B cell (primary cell): Measurements from ENCODE around the gene GPHA2. TPM values are rescaled to one million over a fixed set of nuclear protein-coding genes. Genes with fewer than 3 reads are reported as not detected.

ENCODE experiments used
- ATAC-seq: fragments of 200-7000 bp; cut with Tn5 transposase; one replicate; pipeline ENCODE4 v1.10.0; 2021; ENCODE audit warnings: low read depth, mild to moderate bottlenecking, moderate number of reproducible peaks, moderate library complexity
- CTCF ChIA-PET: fragments of 350-600 bp; sonication (Branson Sonifier 250); formaldehyde crosslinking; loops from one replicate; lab custom pipeline; 2021; ENCODE audit warnings: antibody characterized with exemption, inconsistent platforms; lab: Charles Lee
- POLR2A ChIA-PET: fragments of 350-600 bp; sonication (Branson Sonifier 250); formaldehyde crosslinking; loops from one replicate; lab custom pipeline; 2021; ENCODE audit warnings: antibody characterized with exemption; lab: Charles Lee
- DNase-seq: peaks from one replicate; pipeline ENCODE4 v3.0.0; 2013
- H2AFZ ChIP-seq: 2 replicates; pipeline ENCODE4 v1.6.1; 2012; ENCODE audit warnings: mild to moderate bottlenecking, low read depth, low read length; ENCODE audit not compliant: insufficient read depth, poor library complexity, severe bottlenecking
- H3K27ac ChIP-seq, 2 donors: 1 replicate in 1 of 2; 2 replicates in 1 of 2; pipeline ENCODE4 v1.5.1; 2012 to 2013; ENCODE audit warnings: low read length in 2 of 2, mild to moderate bottlenecking in 2 of 2, moderate library complexity in 1 of 2
- H3K27me3 ChIP-seq, 4 experiments: fragments of 200-600 bp in 1 of 4; sonication (generic) in 1 of 4; replicated peaks in 1 of 4; 1 replicate in 2 of 4; 2 replicates in 2 of 4; pipeline versions ENCODE4 v1.6.1 to v1.7.0; 2013 to 2016; ENCODE audit warnings: low read length in 3 of 4, mild to moderate bottlenecking in 2 of 4, mixed read lengths in 1 of 4, moderate library complexity in 1 of 4; ENCODE audit not compliant: insufficient read depth in 4 of 4, control insufficient read depth in 3 of 4; ENCODE audit errors: control extremely low read depth in 1 of 4
- H3K36me3 ChIP-seq, 2 experiments: replicated peaks in 1 of 2; 1 replicate in 1 of 2; 2 replicates in 1 of 2; pipeline versions ENCODE4 v1.6.1 to v1.7.1; 2013; ENCODE audit warnings: low read length in 1 of 2; ENCODE audit not compliant: insufficient read depth in 2 of 2, control insufficient read depth in 1 of 2; ENCODE audit errors: control extremely low read depth in 1 of 2, extremely low read depth in 1 of 2
- H3K4me1 ChIP-seq, 2 donors: fragments of 200-600 bp in 1 of 2; sonication (generic) in 1 of 2; 1 replicate in 1 of 2; 2 replicates in 1 of 2; pipeline versions ENCODE4 v1.5.1 to v1.6.1; 2013 to 2017; ENCODE audit warnings: low read length in 2 of 2; ENCODE audit not compliant: control insufficient read depth in 2 of 2, insufficient read depth in 2 of 2
- H3K4me2 ChIP-seq: replicated peaks from 2 replicates; pipeline ENCODE3; 2012; ENCODE audit warnings: mild to moderate bottlenecking, low read depth, low read length; ENCODE audit not compliant: poor library complexity, severe bottlenecking
- H3K4me3 ChIP-seq, 5 experiments: fragments of 200-600 bp in 1 of 5; sonication (generic) in 1 of 5; 1 replicate in 3 of 5; 2 replicates in 2 of 5; pipeline versions ENCODE4 v1.5.1 to v1.7.0; 2011 to 2016; ENCODE audit warnings: low read length in 4 of 5, mild to moderate bottlenecking in 4 of 5, low read depth in 2 of 5, control low read depth in 1 of 5, moderate library complexity in 1 of 5; ENCODE audit not compliant: insufficient read depth in 1 of 5; ENCODE audit errors: control extremely low read depth in 1 of 5, extremely low read depth in 1 of 5
- H3K79me2 ChIP-seq: fragments of 200-600 bp; sonication (generic); one replicate; pipeline ENCODE4 v1.6.0; 2016; ENCODE audit warnings: low read length; ENCODE audit not compliant: control insufficient read depth, insufficient read depth
- H3K9ac ChIP-seq: fragments of 200-600 bp; sonication (generic); 2 replicates; pipeline ENCODE4 v1.6.1; 2017; ENCODE audit warnings: mild to moderate bottlenecking, low read length, moderate library complexity
- H3K9me3 ChIP-seq, 3 donors: one replicate each; pipeline versions ENCODE4 v1.6.1 to v1.7.1; 2013; ENCODE audit warnings: low read length in 2 of 3; ENCODE audit not compliant: control insufficient read depth in 2 of 3, insufficient read depth in 1 of 3; ENCODE audit errors: control extremely low read depth in 1 of 3
- H4K20me1 ChIP-seq: 2 replicates; pipeline ENCODE4 v1.6.0; 2012; ENCODE audit warnings: mild to moderate bottlenecking, low read length; ENCODE audit not compliant: insufficient read depth, control insufficient read depth, poor library complexity, severe bottlenecking
- H3K27ac Mint-ChIP-seq: one replicate; pipeline ENCODE4 v1.8.0; 2021; ENCODE audit warnings: mixed read lengths
- H3K27me3 Mint-ChIP-seq: one replicate; pipeline ENCODE4 v1.8.0; 2021; ENCODE audit warnings: mixed read lengths
- H3K4me1 Mint-ChIP-seq: one replicate; pipeline ENCODE4 v1.8.0; 2021; ENCODE audit warnings: mixed read lengths
- H3K4me3 Mint-ChIP-seq: one replicate; pipeline ENCODE4 v1.8.0; 2021; ENCODE audit warnings: mixed read lengths
- H3K9me3 Mint-ChIP-seq: one replicate; pipeline ENCODE4 v1.8.0; 2022; ENCODE audit warnings: mixed read lengths; ENCODE audit not compliant: insufficient read depth
- CTCF ChIP-seq: fragments of 200-600 bp; IDR thresholded peaks from one replicate; pipeline ENCODE4 v1.8.0; 2022; ENCODE audit warnings: antibody characterized with exemption, mild to moderate bottlenecking
- EZH2 ChIP-seq: IDR thresholded peaks from 2 replicates; pipeline ENCODE4 v1.6.1; 2012; ENCODE audit warnings: borderline replicate concordance, low read depth, mild to moderate bottlenecking, moderate library complexity, low read length; ENCODE audit not compliant: insufficient read depth, poor library complexity, severe bottlenecking
- WGBS: methylation state at CpG from one replicate; pipeline ENCODE4 v1.1.5; 2013; ENCODE audit warnings: missing lambda C conversion rate; ENCODE audit not compliant: insufficient coverage; 5-methylcytosine and 5-hydroxymethylcytosine counted together
- intact Hi-C: fragments of 100-400 bp; cut with micrococcal nuclease; formaldehyde crosslinking; loops from one replicate; pipeline ENCODE4 v1.10.0; 2022
- polyA plus RNA-seq: library from polyadenylated mRNA; depleted of rRNA; stranded (reverse); fragments of >200 nt; gene quantifications from 2 replicates; pipeline ENCODE4 v1.2.3, GENCODE V29; 2012
- total RNA-seq, 2 donors: library from RNA; stranded (reverse); fragments of 120-200 nt in 1 of 2; gene quantifications; 1 replicate in 1 of 2; 2 replicates in 1 of 2; pipeline versions ENCODE4 v1.2.3 to v1.2.4, GENCODE V29; 2013 to 2022

The GPHA2 gene
- total and polyA plus RNA-seq, 2 donors (not counting 1 experiment from before 2014, with no cell fraction given) = 0.39 to 2.8 TPM

DNA sequence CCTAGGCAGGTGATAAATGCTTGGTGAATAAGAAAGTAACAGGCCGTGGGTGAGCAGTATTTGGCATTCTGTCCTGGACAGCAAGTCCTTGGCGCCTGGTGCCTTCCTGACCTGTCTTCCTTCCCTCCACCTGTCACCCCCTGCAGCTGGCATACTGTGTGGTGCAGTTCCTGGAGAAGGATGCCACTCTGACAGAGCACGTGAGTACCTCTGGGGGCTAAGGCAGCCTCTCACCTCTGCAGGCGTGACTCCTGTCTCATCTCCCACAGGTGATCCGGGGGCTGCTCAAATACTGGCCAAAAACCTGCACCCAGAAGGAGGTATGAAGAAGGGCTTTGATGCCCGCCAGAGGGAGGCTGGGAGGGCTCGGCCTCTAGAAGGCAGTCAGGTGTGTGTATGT is 4.4 kb downstream of the GPHA2 start:
- H3K27ac Mint-ChIP-seq = no peak overlapping the region
- intact Hi-C loops = no loop called here
- no peaks in the 10 kb centered on the region for H3K27me3 Mint-ChIP-seq
- DNase-seq (no peak), ATAC-seq (no peak)
- H3K4me1 ChIP-seq = peaks cover 0 to 1% of the 10 kb centered on the region in 2 donors
- H3K36me3 ChIP-seq = peaks cover 0 to 42% of the 10 kb centered on the region in 2 experiments
- 100% methylated on average over 4 of the region's 7 CpGs for WGBS
- no peaks in the 10 kb centered on the region for H3K27me3 ChIP-seq
- no peaks in the 10 kb centered on the region for H3K79me2 ChIP-seq
- H3K4me2 ChIP-seq = no peak overlapping the region
- H3K4me3 Mint-ChIP-seq = no peak overlapping the region
- H3K9me3 ChIP-seq = no peaks in the 10 kb centered on the region
- ChIA-PET CTCF (interaction anchor here (1.2 kb wide), 1 partner anchor 66 kb away, joined by 3 read pairs; the partner anchor contains the start of gene BATF2), POLR2A (no interaction called here)
- peaks cover 3% of the 10 kb centered on the region for H3K4me1 Mint-ChIP-seq
- no peak overlapping the region for H3K9ac ChIP-seq
- no peak overlapping the region for H3K4me3 ChIP-seq
- H4K20me1 ChIP-seq = peaks cover 8% of the 10 kb centered on the region
- H2AFZ ChIP-seq = no peak overlapping the region
- H3K27ac ChIP-seq = no peak overlapping the region
- no peaks in the 10 kb centered on the region for H3K9me3 Mint-ChIP-seq
- no peak for TF ChIP-seq CTCF
- no peak for TF ChIP-seq EZH2

DNA sequence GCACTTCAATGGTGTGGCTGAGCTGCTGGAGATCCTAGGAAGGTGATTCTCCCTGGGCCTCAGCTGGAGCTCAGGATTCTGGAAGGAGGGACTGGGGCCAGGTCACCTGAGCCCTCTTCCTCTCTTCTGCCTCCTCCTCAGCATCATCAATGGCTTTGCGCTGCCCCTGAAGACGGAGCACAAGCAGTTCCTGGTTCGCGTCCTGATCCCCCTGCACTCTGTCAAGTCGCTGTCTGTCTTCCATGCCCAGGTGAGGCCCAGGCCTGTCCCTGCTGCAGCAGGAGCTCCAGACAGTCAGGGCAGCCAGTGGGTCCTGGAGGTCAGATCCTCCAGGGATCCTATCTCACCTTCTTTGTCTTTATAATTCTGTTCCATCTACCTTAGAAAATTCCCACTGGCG is 5.4 kb downstream of the GPHA2 start:
- H3K4me2 ChIP-seq = no peak overlapping the region
- WGBS = over 99% methylated on average over 5 of the region's 6 CpGs
- H3K9me3 Mint-ChIP-seq = no peaks in the 10 kb centered on the region
- H3K27ac Mint-ChIP-seq = no peak overlapping the region
- no peak overlapping the region for H2AFZ ChIP-seq
- TF ChIP-seq CTCF (no peak), EZH2 (no peak)
- no peaks in the 10 kb centered on the region for H3K27me3 Mint-ChIP-seq
- peaks cover 5 to 11% of the 10 kb centered on the region in 2 donors for H3K4me1 ChIP-seq
- DNase-seq = no peak
- peaks cover 12% of the 10 kb centered on the region for H4K20me1 ChIP-seq
- ChIA-PET CTCF (no interaction called here), POLR2A (no interaction called here)
- intact Hi-C loops = no loop called here
- no peaks in the 10 kb centered on the region for H3K27me3 ChIP-seq
- peaks cover 2% of the 10 kb centered on the region for H3K79me2 ChIP-seq
- no peak overlapping the region for H3K9ac ChIP-seq
- peaks cover 0 to 42% of the 10 kb centered on the region in 2 experiments for H3K36me3 ChIP-seq
- ATAC-seq = no peak
- no peak overlapping the region for H3K27ac ChIP-seq
- peaks cover 6% of the 10 kb centered on the region for H3K4me1 Mint-ChIP-seq
- H3K4me3 Mint-ChIP-seq = no peak overlapping the region
- no peaks in the 10 kb centered on the region for H3K9me3 ChIP-seq
- H3K4me3 ChIP-seq = no peak overlapping the region
